Vagina (tissue), 2 donors: ENCODE data around the gene NCBP1.

Experiments used
- CTCF ChIP-seq, 3 experiments: fragments of 450-650 bp in 2 of 3; fragments of 200-600 bp in 1 of 3; sonication (generic) in 1 of 3; IDR thresholded peaks; one replicate each; pipeline ENCODE4 v1.5.1; 2017 to 2019; ENCODE audit warnings: antibody characterized with exemption in 3 of 3, mild to moderate bottlenecking in 2 of 3, moderate library complexity in 2 of 3
- POLR2A ChIP-seq, 2 donors: fragments of 450-650 bp; IDR thresholded peaks; one replicate each; pipeline ENCODE4 v1.6.1; 2017; ENCODE audit warnings: antibody characterized with exemption in 2 of 2, mild to moderate bottlenecking in 2 of 2, moderate library complexity in 2 of 2
- POLR2AphosphoS5 ChIP-seq, 2 donors: sonication (generic); formaldehyde crosslinking; IDR thresholded peaks; one replicate each; pipeline ENCODE4 v1.9.0; 2017; ENCODE audit warnings: antibody characterized with exemption in 2 of 2, mild to moderate bottlenecking in 2 of 2, low read depth in 1 of 2; ENCODE audit not compliant: insufficient read depth in 1 of 2

GRCh38 chr9:97635026-97635425 lies 1.4 kb downstream of the NCBP1 start:
- TF ChIP-seq CTCF (IDR thresholded peaks at IDR 0.05) (no peak), POLR2AphosphoS5 (IDR thresholded peaks at IDR 0.05; ENCODE audit: insufficient read depth in 1 of 2, low read depth in 1 of 2) (no peak), POLR2A (IDR thresholded peaks at IDR 0.05) (no peak)
